Mesothelial cell of epicardium (in vitro differentiated cells): ENCODE measurements around the gene BEST2. TPM values are rescaled to one million over a fixed set of nuclear protein-coding genes. Genes with fewer than 3 reads are reported as not detected.

ENCODE experiments used
- DNase-seq, 2 experiments: peaks; one replicate each; pipeline ENCODE4 v3.0.0; 2021; ENCODE audit warnings: low spot score in 2 of 2; ENCODE audit not compliant: unreplicated experiment in 2 of 2
- H3K27ac Mint-ChIP-seq: 2 replicates; pipeline ENCODE4 v1.8.0; 2021; ENCODE audit warnings: mixed read lengths
- H3K27me3 Mint-ChIP-seq: 2 replicates; pipeline ENCODE4 v1.8.0; 2021; ENCODE audit warnings: low read depth, mixed read lengths
- H3K36me3 Mint-ChIP-seq: 2 replicates; pipeline ENCODE4 v1.8.0; 2021; ENCODE audit warnings: mixed read lengths
- H3K4me1 Mint-ChIP-seq: 2 replicates; pipeline ENCODE4 v1.8.0; 2021; ENCODE audit warnings: mixed read lengths
- H3K4me3 Mint-ChIP-seq: 2 replicates; pipeline ENCODE4 v1.8.0; 2021; ENCODE audit warnings: mild to moderate bottlenecking, moderate library complexity, mixed read lengths
- H3K9me3 Mint-ChIP-seq: 2 replicates; pipeline ENCODE4 v1.8.0; 2021; ENCODE audit warnings: mixed read lengths
- microRNA-seq: library from miRNA; unstranded; fragments of <30 nt; microRNA quantifications from one replicate; pipeline ENCODE4 v1.2.0, GENCODE V29; 2021; ENCODE audit warnings: inconsistent platforms, mixed read lengths
- total RNA-seq: library from RNA; stranded (reverse); gene quantifications from 3 replicates; pipeline ENCODE4 v1.2.1, GENCODE V29; 2021
- TF ChIP-seq, protein P1 (sequence below): fragments of 200-600 bp; sonication (generic); IDR thresholded peaks from one replicate; pipeline ENCODE4 v1.5.0; 2021; ENCODE audit warnings: antibody characterized with exemption; ENCODE audit not compliant: unreplicated experiment

Gene BEST2
- total RNA-seq, 1 donor from 2014 or later, result not detected

DNA sequence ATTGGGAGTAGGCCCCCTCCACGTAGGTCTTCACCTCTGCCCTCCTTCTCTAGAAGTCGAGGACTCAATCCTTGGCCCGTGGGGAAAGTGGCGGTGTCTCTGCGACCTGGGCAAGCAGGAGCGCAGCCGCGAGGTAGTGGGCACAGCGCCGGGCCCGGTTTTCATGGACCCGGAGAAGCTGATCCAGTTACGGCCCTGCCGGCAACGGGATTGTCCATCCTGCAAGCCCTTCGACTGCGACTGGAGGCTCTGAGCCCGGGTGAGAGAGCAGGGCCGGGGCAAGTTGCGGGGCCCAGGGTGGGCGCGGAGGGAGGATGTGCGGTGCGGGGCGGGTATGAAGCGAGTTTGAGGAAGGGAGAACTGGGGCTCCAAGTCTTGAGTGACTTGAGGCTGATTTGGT, 52.5 kb downstream of the BEST2 start:
- no peaks in the 10 kb centered on the region for H3K9me3 Mint-ChIP-seq
- H3K4me1 Mint-ChIP-seq, result peaks cover 32% of the 10 kb centered on the region
- no peak overlapping the region for H3K27ac Mint-ChIP-seq
- no peaks in the 10 kb centered on the region for H3K27me3 Mint-ChIP-seq
- no peak overlapping the region for H3K4me3 Mint-ChIP-seq
- TF ChIP-seq, protein P1, sequence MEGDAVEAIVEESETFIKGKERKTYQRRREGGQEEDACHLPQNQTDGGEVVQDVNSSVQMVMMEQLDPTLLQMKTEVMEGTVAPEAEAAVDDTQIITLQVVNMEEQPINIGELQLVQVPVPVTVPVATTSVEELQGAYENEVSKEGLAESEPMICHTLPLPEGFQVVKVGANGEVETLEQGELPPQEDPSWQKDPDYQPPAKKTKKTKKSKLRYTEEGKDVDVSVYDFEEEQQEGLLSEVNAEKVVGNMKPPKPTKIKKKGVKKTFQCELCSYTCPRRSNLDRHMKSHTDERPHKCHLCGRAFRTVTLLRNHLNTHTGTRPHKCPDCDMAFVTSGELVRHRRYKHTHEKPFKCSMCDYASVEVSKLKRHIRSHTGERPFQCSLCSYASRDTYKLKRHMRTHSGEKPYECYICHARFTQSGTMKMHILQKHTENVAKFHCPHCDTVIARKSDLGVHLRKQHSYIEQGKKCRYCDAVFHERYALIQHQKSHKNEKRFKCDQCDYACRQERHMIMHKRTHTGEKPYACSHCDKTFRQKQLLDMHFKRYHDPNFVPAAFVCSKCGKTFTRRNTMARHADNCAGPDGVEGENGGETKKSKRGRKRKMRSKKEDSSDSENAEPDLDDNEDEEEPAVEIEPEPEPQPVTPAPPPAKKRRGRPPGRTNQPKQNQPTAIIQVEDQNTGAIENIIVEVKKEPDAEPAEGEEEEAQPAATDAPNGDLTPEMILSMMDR, result no peak
- peaks cover 3% of the 10 kb centered on the region for H3K36me3 Mint-ChIP-seq
- DNase-seq, result no peak

DNA sequence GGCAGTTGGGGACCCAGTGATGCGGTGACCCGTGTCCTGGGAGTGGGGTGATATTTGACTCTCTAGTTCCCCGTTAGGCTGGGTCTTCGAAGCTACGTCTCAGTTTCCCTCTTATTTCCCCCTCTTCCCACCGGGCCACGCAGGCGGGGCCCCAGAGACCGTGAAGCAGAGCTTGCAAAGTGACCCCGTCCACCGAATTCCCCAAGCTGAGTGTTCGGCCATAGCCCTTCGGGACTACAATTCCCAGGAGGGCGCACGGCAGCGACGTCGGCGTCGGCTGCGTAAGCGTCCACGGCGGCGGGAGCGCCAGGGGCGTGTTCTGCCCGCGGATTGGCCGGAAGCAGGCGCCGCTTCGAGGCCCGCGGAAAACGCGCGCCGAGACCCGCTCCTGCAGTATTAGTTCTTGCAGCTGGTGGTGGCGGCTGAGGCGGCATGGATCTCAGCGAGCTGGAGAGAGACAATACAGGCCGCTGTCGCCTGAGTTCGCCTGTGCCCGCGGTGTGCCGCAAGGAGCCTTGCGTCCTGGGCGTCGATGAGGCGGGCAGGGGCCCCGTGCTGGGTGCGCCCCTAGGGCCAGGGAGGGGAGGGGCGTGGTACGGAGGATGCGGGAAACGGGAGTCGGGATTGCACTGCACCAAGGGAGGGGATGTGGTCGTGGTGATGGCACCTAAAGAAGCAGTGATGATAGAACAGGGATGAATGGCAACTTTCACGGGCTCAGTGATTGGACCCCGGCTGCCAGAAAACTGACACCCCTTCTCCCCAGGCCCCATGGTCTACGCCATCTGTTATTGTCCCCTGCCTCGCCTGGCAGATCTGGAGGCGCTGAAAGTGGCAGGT, 54.9 kb downstream of the BEST2 start, which contains the start of gene RNASEH2A:
RNASEH2A (plus strand) TSS at position 343 of the 840 bp plus-strand sequence; CDS start at position 433, 90 bp downstream.
- Mint-ChIP-seq H3K4me3 (peak within 1 kb of the TSS; percentile 89), H3K4me1 (peaks cover 17% of the 10 kb centered on the region), H3K27me3 (no peaks in the 10 kb centered on the region), H3K9me3 (no peaks in the 10 kb centered on the region), H3K36me3 (peaks cover 7% of the 10 kb centered on the region), H3K27ac (peak within 1 kb of the TSS; percentile 93)
- peak; percentile 78 to 88 for DNase-seq
- TF ChIP-seq, protein P1, result no peak

Small RNAs within 50 kb of the gene (microRNA-seq; reads per million reads assigned to microRNA genes)
- not detected for gene MIR5684

Other genes with a start within 250 kb of the BEST2 start
- 20.0 to 23.6 TPM (median 21.8 TPM) in 3 replicates for gene ZNF564, start 200.3 kb upstream of the BEST2 start, total RNA-seq
- 12.4 to 13.9 TPM (median 13.6 TPM) in 3 replicates for gene ZNF490, start 141.0 kb upstream of the BEST2 start, total RNA-seq
- gene ZNF791, start 140.9 kb upstream of the BEST2 start, total RNA-seq, result 27.0 to 31.2 TPM (median 29.7 TPM) in 3 replicates
- gene MAN2B1, start 85.0 kb upstream of the BEST2 start, total RNA-seq, result 105 to 109 TPM (median 107 TPM) in 3 replicates
- gene WDR83, start 85.0 kb upstream of the BEST2 start, total RNA-seq, result 12.5 to 14.6 TPM (median 13.6 TPM) in 3 replicates
- gene DHPS, start 69.9 kb upstream of the BEST2 start, total RNA-seq, result 91.3 to 101 TPM (median 97.0 TPM) in 3 replicates
- not detected in 3 replicates for gene GNG14, start 63.8 kb upstream of the BEST2 start, total RNA-seq
- 9.6 to 9.8 TPM (median 9.8 TPM) in 3 replicates for gene FBXW9, start 55.2 kb upstream of the BEST2 start, total RNA-seq
- gene TNPO2, start 27.9 kb upstream of the BEST2 start, total RNA-seq, result 105 to 116 TPM (median 105 TPM) in 3 replicates
- gene TRIR, start 17.1 kb upstream of the BEST2 start, total RNA-seq, result 148 to 161 TPM (median 156 TPM) in 3 replicates
- gene GET3, start 14.3 kb upstream of the BEST2 start, total RNA-seq, result 44.6 to 49.8 TPM (median 46.9 TPM) in 3 replicates
- gene HOOK2, start 23.8 kb downstream of the BEST2 start, total RNA-seq, result 89.2 to 93.7 TPM (median 92.7 TPM) in 3 replicates
- 160 to 169 TPM (median 164 TPM) in 3 replicates for gene JUNB, start 39.7 kb downstream of the BEST2 start, total RNA-seq
- 361 to 381 TPM (median 380 TPM) in 3 replicates for gene PRDX2, start 50.0 kb downstream of the BEST2 start, total RNA-seq
- gene THSD8, start 50.3 kb downstream of the BEST2 start, total RNA-seq, result 8.4 to 11.4 TPM (median 8.8 TPM) in 3 replicates
- 17.5 to 22.7 TPM (median 19.8 TPM) in 3 replicates for gene RNASEH2A, start 54.8 kb downstream of the BEST2 start, total RNA-seq
- not detected in 3 replicates for gene RTBDN, start 82.8 kb downstream of the BEST2 start, total RNA-seq
- 4.0 to 5.8 TPM (median 4.4 TPM) in 3 replicates for gene MAST1, start 86.7 kb downstream of the BEST2 start, total RNA-seq
- 20.4 to 23.6 TPM (median 23.5 TPM) in 3 replicates for gene DNASE2, start 129.7 kb downstream of the BEST2 start, total RNA-seq
- 0.13 TPM in 1 of 3 replicates, not detected in the others for gene KLF1, start 135.4 kb downstream of the BEST2 start, total RNA-seq
- gene GCDH, start 139.4 kb downstream of the BEST2 start, total RNA-seq, result 29.7 to 31.5 TPM (median 30.2 TPM) in 3 replicates
- 0.86 to 0.98 TPM (median 0.97 TPM) in 3 replicates for gene SYCE2, start 167.5 kb downstream of the BEST2 start, total RNA-seq
- 54.5 to 58.4 TPM (median 58.3 TPM) in 3 replicates for gene FARSA, start 181.9 kb downstream of the BEST2 start, total RNA-seq
- gene CALR, start 186.8 kb downstream of the BEST2 start, total RNA-seq, result 863 to 886 TPM (median 869 TPM) in 3 replicates
- gene RAD23A, start 194.1 kb downstream of the BEST2 start, total RNA-seq, result 78.6 to 87.4 TPM (median 80.7 TPM) in 3 replicates
- gene GADD45GIP1, start 205.4 kb downstream of the BEST2 start, total RNA-seq, result 18.7 to 19.1 TPM (median 18.8 TPM) in 3 replicates
- 0.16 TPM in 1 of 3 replicates, not detected in the others for gene DAND5, start 217.8 kb downstream of the BEST2 start, total RNA-seq
- 52.4 to 55.5 TPM (median 53.8 TPM) in 3 replicates for gene NFIX, start 243.7 kb downstream of the BEST2 start, total RNA-seq